Activated CD4-positive, alpha-beta T cell treated with anti-CD3 and anti-CD28 coated beads for 36 hours (primary cell): ENCODE data around the gene MYO1A. TPM values are rescaled to one million over a fixed set of nuclear protein-coding genes. Genes with fewer than 3 reads are reported as not detected.

Experiments used
- ATAC-seq: fragments of 200-7000 bp; cut with Tn5 transposase; one replicate; pipeline ENCODE4 v1.10.0; 2021; ENCODE audit warnings: mild to moderate bottlenecking, moderate library complexity
- CTCF ChIA-PET: fragments of 350-600 bp; sonication (Branson Sonifier 250); formaldehyde crosslinking; loops from one replicate; lab custom pipeline; 2021; ENCODE audit warnings: antibody characterized with exemption; lab: Charles Lee
- POLR2A ChIA-PET: fragments of 350-600 bp; sonication (Branson Sonifier 250); formaldehyde crosslinking; loops from one replicate; lab custom pipeline; 2021; ENCODE audit warnings: antibody characterized with exemption, inconsistent platforms; lab: Charles Lee
- DNase-seq: peaks from one replicate; pipeline ENCODE4 v3.0.0-alpha.2; 2020
- H3K27ac Mint-ChIP-seq: one replicate; pipeline ENCODE4 v1.8.0; 2021; ENCODE audit warnings: mixed read lengths
- H3K27me3 Mint-ChIP-seq: one replicate; pipeline ENCODE4 v1.8.0; 2021; ENCODE audit warnings: mixed read lengths
- H3K36me3 Mint-ChIP-seq: one replicate; pipeline ENCODE4 v1.8.0; 2021; ENCODE audit warnings: low read depth, mixed read lengths
- H3K4me1 Mint-ChIP-seq: one replicate; pipeline ENCODE4 v1.8.0; 2021; ENCODE audit warnings: mixed read lengths
- H3K4me3 Mint-ChIP-seq: one replicate; pipeline ENCODE4 v1.8.0; 2021; ENCODE audit warnings: mild to moderate bottlenecking, moderate library complexity, mixed read lengths
- H3K9me3 Mint-ChIP-seq: one replicate; pipeline ENCODE4 v1.8.0; 2021; ENCODE audit warnings: low read depth, mixed read lengths
- intact Hi-C, 2 experiments: fragments of 100-400 bp; cut with DNase I in 1 of 2; cut with micrococcal nuclease in 1 of 2; formaldehyde crosslinking; loops; one replicate each; pipeline versions ENCODE4 v1.14.2 to v1.15.1; 2022 to 2024; cut with DNase I, micrococcal nuclease
- total RNA-seq, 2 experiments: library from RNA; stranded (reverse); gene quantifications; one replicate each; pipeline ENCODE4 v1.2.3, GENCODE V29; 2021

MYO1A gene
- total RNA-seq, 2 experiments from 2014 or later = 2.4 to 2.6 TPM

DNA sequence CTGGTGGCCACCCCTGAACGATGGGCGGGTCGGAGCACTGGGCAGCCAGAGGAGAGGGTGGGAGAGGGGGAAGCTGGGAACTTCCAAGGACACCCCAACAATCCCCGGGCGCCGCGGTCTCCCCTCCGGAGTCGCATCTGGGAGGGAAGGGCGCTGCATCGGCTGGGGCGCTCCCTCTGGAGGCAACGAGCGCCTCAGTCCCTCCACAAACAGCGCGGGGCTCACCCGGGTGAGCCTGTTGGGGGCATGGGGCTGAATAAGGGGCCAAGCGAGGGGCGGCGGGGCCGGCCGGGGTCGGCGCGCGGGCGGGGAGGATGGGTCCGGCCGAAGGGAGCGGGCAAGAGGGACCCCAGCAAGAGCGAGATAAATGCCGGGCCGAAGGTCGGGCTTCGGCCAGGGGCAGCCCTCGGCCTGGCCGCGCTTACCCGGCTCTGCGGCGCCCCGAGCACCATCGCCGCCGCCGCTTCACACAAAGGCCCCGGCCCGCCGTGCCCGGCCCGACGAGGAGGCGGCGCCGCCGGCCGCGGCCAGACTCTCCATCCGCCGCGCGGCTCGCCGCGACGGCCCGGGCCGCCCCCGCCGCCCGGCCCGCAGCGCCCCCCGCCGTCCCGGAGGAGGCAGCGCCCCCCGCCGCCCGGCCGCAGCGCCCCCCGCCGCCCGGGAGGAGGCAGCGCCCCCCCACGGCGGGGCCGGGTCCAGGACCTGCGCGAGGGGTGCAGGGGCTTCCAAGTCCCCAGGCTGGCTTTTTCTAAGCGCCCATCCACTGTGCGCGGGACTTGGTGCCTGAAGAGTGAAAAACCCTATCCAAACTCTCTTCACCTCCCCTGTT, 43.7 kb downstream of the MYO1A start, which contains the start of gene ZBTB39:
ZBTB39 (minus strand) TSS at position 567 of the 829 bp plus-strand sequence. CDS start 1,629 bp downstream, outside the sequence.
- POLR2A ChIA-PET = no interaction called here

DNA sequence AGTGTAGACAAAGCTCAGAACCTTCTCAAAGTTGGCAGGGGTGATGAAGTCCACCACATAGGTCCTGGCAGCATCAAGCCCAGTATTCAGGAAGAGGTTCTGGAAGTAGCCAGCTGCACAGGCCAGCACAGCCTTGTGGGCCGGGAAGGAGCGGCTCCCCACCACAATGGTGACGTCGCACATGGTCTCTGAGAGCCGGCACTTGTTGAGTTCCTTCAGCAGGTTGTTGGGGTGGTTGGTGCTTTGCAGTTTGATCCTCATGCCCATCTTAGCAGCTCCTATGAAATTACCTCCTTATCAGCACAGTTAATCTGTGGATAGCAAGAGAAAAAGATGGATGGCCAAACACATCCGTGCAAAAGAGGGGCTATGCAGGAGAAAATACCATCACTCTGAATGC, 45.3 kb downstream of the MYO1A start:
- intact Hi-C loops = loop anchor here (5.0 kb wide), 3 partner anchors 178 to 367 kb away; no protein-coding TSS in a partner anchor
- no peaks in the 10 kb centered on the region for H3K27me3 Mint-ChIP-seq
- H3K36me3 Mint-ChIP-seq = peaks cover 40% of the 10 kb centered on the region
- H3K4me3 Mint-ChIP-seq = peak overlapping the region; percentile 79
- no peak overlapping the region for H3K27ac Mint-ChIP-seq
- ChIA-PET CTCF (interaction anchor here (0.6 to 13.0 kb wide), 27 partner anchors 8 to 248 kb away, joined by 3 to 207 read pairs (median 4); partner anchors contain the start of genes MYO1A, NEMP1, STAT6 and TAC3), POLR2A (interaction anchor here (0.6 kb wide), 1 partner anchor 16 kb away, joined by 3 read pairs; no protein-coding TSS in a partner anchor)
- DNase-seq (no peak), ATAC-seq (no peak)
- H3K9me3 Mint-ChIP-seq = no peaks in the 10 kb centered on the region
- peaks cover 66% of the 10 kb centered on the region for H3K4me1 Mint-ChIP-seq

More for the DNA sequence above, 43.7 kb downstream of the MYO1A start, which contains the start of gene ZBTB39:
- Mint-ChIP-seq H3K9me3 (no peaks in the 10 kb centered on the region), H3K4me1 (peaks cover 64% of the 10 kb centered on the region), H3K27ac (peak within 1 kb of the TSS; percentile 78), H3K27me3 (no peaks in the 10 kb centered on the region), H3K36me3 (peaks cover 29% of the 10 kb centered on the region), H3K4me3 (peak within 1 kb of the TSS; percentile 79)
- DNase-seq (peak; percentile 80), ATAC-seq (peak; percentile 69)
- CTCF ChIA-PET = interaction anchor here (0.6 to 13.0 kb wide), 17 partner anchors 9 to 322 kb away, joined by 3 to 207 read pairs (median 5); partner anchors contain the start of genes STAT6 and TAC3
- intact Hi-C loops = loop anchor here (1.0 to 5.0 kb wide), 6 partner anchors 81 to 281 kb away; partner anchors contain the start of gene NACA (in 1 of the 2)

DNA sequence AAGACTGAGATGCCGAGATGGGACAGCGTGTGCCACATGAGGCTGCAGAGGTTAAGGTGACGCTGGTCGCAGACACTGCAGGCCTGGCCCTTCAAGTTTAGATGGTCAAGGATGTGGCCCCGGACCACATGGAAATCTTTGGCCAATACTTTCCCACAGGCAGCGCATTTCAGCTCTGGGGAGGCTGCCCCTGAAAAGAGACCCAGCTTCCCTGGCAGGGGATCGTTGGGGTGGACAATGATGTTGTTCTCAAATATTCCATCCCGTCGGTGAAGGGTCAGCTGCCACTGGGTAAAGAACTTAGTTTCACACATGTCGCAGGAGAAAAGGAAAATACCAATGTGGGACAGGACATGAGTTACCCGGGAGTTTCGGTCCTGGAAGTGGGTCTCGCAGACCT, 46.5 kb downstream of the MYO1A start:
- POLR2A ChIA-PET = no interaction called here
- CTCF ChIA-PET = interaction anchor here (0.8 to 13.0 kb wide), 8 partner anchors 13 to 247 kb away, joined by 3 to 207 read pairs (median 8); partner anchors contain the start of genes STAT6 and TAC3
- DNase-seq = no peak
- Mint-ChIP-seq H3K36me3 (peaks cover 42% of the 10 kb centered on the region), H3K4me3 (no peak overlapping the region), H3K9me3 (no peaks in the 10 kb centered on the region), H3K27me3 (no peaks in the 10 kb centered on the region), H3K4me1 (peaks cover 72% of the 10 kb centered on the region), H3K27ac (no peak overlapping the region)
- ATAC-seq = no peak
- intact Hi-C loops = loop anchor here in 1 of 2 experiments (5.0 kb wide), 1 partner anchor 366 kb away; no protein-coding TSS in a partner anchor

DNA sequence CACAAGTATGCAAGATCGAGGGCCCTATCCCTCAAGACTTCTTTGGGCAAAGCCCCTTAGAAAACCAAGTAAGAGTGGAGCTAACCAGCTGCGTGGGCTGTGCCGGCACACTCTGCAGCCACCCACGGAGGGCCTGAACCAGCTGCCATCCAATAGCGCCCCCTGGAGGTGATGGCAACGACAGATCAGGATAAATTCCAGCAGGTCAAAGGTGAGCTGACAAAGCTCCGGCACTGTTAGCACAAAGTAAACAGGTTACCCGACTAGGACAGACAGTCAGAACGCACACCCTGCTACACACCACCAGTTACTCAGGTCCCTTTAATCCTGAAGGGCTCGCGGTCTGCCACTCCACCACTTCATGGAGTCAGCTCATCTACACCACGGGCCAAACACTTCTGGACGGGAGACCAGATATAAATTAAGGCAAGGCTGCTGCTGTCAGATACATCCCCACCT, 48.5 kb downstream of the MYO1A start:
- POLR2A ChIA-PET = interaction anchor here (1.1 kb wide), 2 partner anchors 72 to 77 kb away, joined by 3 read pairs; partner anchors contain the start of gene NEMP1
- no peak overlapping the region for H3K4me3 Mint-ChIP-seq
- peak; percentile 90 for DNase-seq
- peaks cover 44% of the 10 kb centered on the region for H3K36me3 Mint-ChIP-seq
- no peaks in the 10 kb centered on the region for H3K9me3 Mint-ChIP-seq
- H3K4me1 Mint-ChIP-seq = peaks cover 63% of the 10 kb centered on the region
- CTCF ChIA-PET = interaction anchor here (0.5 to 13.0 kb wide), 41 partner anchors 10 to 365 kb away, joined by 3 to 207 read pairs (median 4); partner anchors contain the start of genes LRP1, NAB2, NACA and NEMP1
- intact Hi-C loops = loop anchor here (1.0 to 5.0 kb wide), 2 partner anchors 244 to 364 kb away; no protein-coding TSS in a partner anchor
- peak overlapping the region; percentile 11 for H3K27ac Mint-ChIP-seq
- no peaks in the 10 kb centered on the region for H3K27me3 Mint-ChIP-seq
- ATAC-seq = peak; percentile 41

DNA sequence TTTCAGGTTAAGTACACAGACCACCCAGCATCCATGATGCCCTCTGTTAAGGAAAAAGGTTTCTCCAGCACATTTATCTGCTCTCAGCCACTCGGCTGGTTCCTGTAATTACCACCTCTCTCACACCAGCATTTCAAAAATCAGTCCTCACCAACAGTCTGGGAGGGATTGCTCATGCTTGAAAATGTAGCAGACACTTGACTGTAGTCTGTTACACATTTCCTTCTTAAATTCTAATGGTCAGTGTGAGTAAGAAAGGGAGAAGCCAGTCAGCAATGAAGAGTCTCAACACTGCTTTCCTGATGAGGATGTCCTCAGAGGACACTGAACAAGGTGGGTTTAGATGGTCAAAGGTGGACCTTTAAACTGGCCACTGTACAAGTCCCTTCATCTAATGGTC, 49.5 kb downstream of the MYO1A start:
- ATAC-seq (peak; percentile 28), DNase-seq (no peak)
- no peaks in the 10 kb centered on the region for H3K27me3 Mint-ChIP-seq
- ChIA-PET POLR2A (no interaction called here), CTCF (interaction anchor here (0.7 to 13.0 kb wide), 10 partner anchors 8 to 708 kb away, joined by 3 to 207 read pairs (median 12); partner anchors contain the start of gene TAC3)
- H3K4me1 Mint-ChIP-seq = peaks cover 60% of the 10 kb centered on the region
- no peak overlapping the region for H3K4me3 Mint-ChIP-seq
- no peaks in the 10 kb centered on the region for H3K9me3 Mint-ChIP-seq
- peaks cover 44% of the 10 kb centered on the region for H3K36me3 Mint-ChIP-seq
- H3K27ac Mint-ChIP-seq = peak overlapping the region; percentile 37
- intact Hi-C loops = loop anchor here in 1 of 2 experiments (5.0 kb wide), 1 partner anchor 363 kb away; no protein-coding TSS in a partner anchor

DNA sequence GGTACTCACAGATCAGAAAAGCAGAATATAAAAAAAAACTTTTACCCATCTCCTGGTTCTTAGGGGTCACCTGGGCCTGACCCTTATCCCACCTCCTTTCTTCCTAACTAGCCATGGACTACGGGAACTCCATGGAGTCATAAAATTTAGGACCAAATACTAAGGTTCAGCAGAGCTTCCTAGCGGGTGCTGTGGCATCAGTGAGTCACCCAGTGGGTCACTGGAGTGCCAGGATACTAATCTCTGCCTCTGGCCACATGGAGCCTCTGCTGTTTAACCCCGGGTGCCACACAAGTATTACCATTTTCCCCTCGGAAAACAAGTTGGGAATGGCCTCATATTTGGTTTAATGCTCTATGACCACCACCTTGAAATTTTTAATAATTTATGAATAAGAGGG, 50.5 kb downstream of the MYO1A start:
- DNase-seq (no peak), ATAC-seq (no peak)
- CTCF ChIA-PET = interaction anchor here (0.6 to 13.0 kb wide), 14 partner anchors 8 to 363 kb away, joined by 3 to 207 read pairs (median 6); partner anchors contain the start of gene STAT6
- no peaks in the 10 kb centered on the region for H3K9me3 Mint-ChIP-seq
- no peaks in the 10 kb centered on the region for H3K27me3 Mint-ChIP-seq
- H3K4me3 Mint-ChIP-seq = no peak overlapping the region
- H3K36me3 Mint-ChIP-seq = peaks cover 44% of the 10 kb centered on the region
- intact Hi-C loops = loop anchor here in 1 of 2 experiments (2.0 kb wide), 1 partner anchor 65 kb away; no protein-coding TSS in a partner anchor
- peaks cover 52% of the 10 kb centered on the region for H3K4me1 Mint-ChIP-seq
- peak overlapping the region; percentile 38 for H3K27ac Mint-ChIP-seq
- POLR2A ChIA-PET = no interaction called here

DNA sequence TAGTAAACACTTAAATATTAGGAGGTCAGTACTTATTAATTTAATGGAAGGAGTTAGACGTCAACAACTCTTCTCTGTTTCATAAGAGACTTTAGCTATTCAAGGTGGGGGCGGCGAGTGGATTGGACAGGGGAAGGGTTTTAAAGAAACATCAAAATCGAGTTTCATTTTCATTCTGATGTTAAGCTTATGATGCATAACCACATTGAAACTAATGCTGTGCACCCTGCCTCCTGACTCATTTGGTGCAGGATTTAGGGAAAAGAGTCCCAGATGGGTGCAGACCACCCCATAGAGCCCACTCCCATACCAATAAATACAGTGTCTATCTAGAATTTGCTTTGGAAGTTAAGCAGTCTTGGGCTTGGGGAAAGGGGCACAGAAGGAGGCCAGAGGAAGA, 50.9 kb downstream of the MYO1A start:
- ATAC-seq (peak; percentile 87), DNase-seq (peak; percentile 82)
- intact Hi-C loops = loop anchor here in 1 of 2 experiments (2.0 kb wide), 1 partner anchor 66 kb away; no protein-coding TSS in a partner anchor
- H3K9me3 Mint-ChIP-seq = no peaks in the 10 kb centered on the region
- H3K4me3 Mint-ChIP-seq = no peak overlapping the region
- ChIA-PET POLR2A (interaction anchor here (0.7 to 0.8 kb wide), 2 partner anchors 14 to 273 kb away, joined by 3 read pairs; no protein-coding TSS in a partner anchor), CTCF (interaction anchor here (0.6 to 13.0 kb wide), 13 partner anchors 8 to 363 kb away, joined by 3 to 207 read pairs (median 4); partner anchors contain the start of gene STAT6)
- peaks cover 48% of the 10 kb centered on the region for H3K4me1 Mint-ChIP-seq
- H3K36me3 Mint-ChIP-seq = peaks cover 39% of the 10 kb centered on the region
- no peaks in the 10 kb centered on the region for H3K27me3 Mint-ChIP-seq
- H3K27ac Mint-ChIP-seq = peak overlapping the region; percentile 38

DNA sequence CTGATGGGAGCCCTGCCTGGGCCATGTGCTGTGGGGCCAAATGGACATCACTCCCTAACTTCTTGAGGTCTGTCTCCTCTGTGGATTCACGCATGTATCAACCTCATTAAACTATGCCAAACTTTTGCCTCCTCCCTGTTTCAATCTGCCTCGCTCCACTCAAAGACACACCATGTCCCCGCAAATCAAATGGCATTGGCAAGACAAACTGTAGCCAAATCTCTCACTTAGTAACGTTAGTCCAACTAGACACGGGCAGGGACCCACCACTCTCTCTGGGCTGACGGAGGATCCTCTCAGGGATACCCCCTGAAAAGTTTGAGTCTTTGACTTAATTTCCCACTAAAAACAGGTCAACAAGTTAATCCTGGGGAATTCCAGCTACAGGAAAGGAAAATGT, 51.6 kb downstream of the MYO1A start:
- H3K27ac Mint-ChIP-seq = peak overlapping the region; percentile 12
- ATAC-seq (no peak), DNase-seq (no peak)
- no peaks in the 10 kb centered on the region for H3K9me3 Mint-ChIP-seq
- H3K4me3 Mint-ChIP-seq = no peak overlapping the region
- H3K4me1 Mint-ChIP-seq = peaks cover 48% of the 10 kb centered on the region
- no peaks in the 10 kb centered on the region for H3K27me3 Mint-ChIP-seq
- intact Hi-C loops = loop anchor here in 1 of 2 experiments (2.0 kb wide), 1 partner anchor 66 kb away; no protein-coding TSS in a partner anchor
- POLR2A ChIA-PET = interaction anchor here (0.7 to 0.8 kb wide), 2 partner anchors 13 to 273 kb away, joined by 3 read pairs; no protein-coding TSS in a partner anchor
- CTCF ChIA-PET = interaction anchor here (0.9 to 13.0 kb wide), 12 partner anchors 9 to 362 kb away, joined by 3 to 207 read pairs (median 6); partner anchors contain the start of gene STAT6
- peaks cover 33% of the 10 kb centered on the region for H3K36me3 Mint-ChIP-seq

DNA sequence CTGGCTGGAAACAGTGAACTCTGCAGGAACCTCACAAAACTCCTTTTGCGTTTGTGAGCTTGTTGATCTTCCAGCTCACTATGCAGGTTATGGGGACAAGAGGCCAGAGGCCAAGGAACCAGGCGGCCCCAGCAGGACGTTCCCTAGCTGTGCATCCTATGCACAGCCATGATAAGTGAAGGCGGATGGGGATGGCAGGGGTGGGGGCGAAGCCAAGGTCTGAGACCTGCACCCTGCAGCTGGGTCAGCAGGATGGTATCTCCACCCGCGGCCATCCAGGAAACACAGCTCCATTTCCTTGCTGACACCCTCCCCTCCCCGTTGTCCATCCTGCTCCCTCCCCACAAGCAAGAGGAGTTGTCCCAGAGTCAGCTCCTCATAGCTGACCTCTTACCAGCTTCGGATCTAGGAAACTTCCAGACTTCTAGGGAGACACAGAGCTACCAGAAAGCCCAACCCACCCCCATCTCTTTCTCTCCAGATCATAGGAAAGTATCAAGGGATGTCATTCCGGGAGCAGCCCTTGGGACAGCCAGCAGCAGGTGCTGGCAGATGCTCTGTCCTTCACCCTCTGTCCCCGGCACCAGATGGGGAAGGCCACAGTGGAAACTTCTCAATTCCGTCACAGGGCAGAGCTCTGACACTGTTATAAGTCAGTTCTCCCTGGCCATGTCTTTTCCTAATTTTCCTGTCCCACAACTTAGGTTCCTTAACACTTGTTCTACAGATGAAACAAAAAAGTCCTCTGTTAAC, 53.0 kb downstream of the MYO1A start:
- Mint-ChIP-seq H3K27me3 (no peaks in the 10 kb centered on the region), H3K4me1 (peaks cover 43% of the 10 kb centered on the region), H3K4me3 (no peak overlapping the region), H3K36me3 (peaks cover 21% of the 10 kb centered on the region), H3K9me3 (no peaks in the 10 kb centered on the region), H3K27ac (no peak overlapping the region)
- ChIA-PET CTCF (interaction anchor here (1.0 to 13.0 kb wide), 7 partner anchors 8 to 240 kb away, joined by 4 to 207 read pairs (median 8); partner anchors contain the start of gene ZBTB39), POLR2A (interaction anchor here (0.6 to 0.8 kb wide), 3 partner anchors 119 to 248 kb away, joined by 3 to 5 read pairs (median 4); no protein-coding TSS in a partner anchor)
- ATAC-seq (no peak), DNase-seq (no peak)
- intact Hi-C loops = no loop called here
